ENCODE results near the gene SERGEF.

- TF ChIP-seq GATA2 (IDR thresholded peaks at IDR 0.05; ENCODE audit: low read depth, low read length) (no peak), GATA3 (IDR thresholded peaks at IDR 0.05; ENCODE audit: low read depth, low read length) (no peak)
These were observed 219.1 kb downstream of the SERGEF start for GRCh38 chr11:17793642-17794170.

Measured in SH-SY5Y (cell line).